ENCODE results near the gene TBC1D2B. TPM values are rescaled to one million over a fixed set of nuclear protein-coding genes. Genes with fewer than 3 reads are reported as not detected.
A peak's percentile ranks its signal among the peaks of the same experiment; 100 is the strongest.

The TBC1D2B gene
- total and polyA plus RNA-seq, 2 of the 4 experiments (the other 2 are of a cell fraction), result 17.7 to 28.3 TPM

DNA sequence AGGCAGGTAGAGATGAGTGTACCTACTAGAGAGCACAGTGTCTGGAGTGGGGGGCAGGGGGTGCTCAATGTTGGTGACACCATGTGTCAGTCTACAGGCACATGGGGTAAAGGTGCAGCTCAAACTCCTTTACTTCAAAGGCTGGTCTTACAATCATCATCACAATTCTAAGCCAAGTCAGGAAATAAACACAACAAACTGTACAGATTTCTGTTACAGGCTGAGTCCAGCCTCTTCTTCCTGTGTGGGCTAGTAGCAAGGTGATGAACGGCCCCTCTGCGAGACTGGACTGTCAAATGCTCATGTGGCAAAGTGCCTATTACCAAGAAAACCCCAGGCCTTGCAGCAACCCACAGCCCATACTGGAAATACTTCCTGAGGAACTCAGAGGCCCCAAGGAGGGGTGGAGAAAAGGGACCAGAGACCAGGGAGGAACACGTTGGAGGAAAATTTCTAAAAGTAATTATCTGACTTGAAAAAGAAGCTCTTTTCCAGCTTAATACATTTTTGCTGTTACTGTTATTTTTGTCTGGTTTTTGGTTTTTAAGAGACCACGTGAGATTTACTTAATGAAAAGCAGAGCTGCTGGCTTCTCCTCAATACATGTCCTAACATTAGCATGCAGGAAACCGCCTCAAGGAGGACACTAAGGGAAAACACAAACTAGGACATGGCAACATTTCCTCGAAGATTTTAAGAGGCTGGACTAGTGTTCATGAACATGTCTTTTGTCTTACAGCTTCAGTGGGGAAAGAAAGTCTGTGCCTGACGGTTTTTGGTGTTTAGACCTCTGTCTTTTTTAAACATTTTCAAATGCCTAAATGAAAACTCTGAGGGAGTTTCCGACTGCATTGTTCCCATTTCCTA is 29.5 kb downstream of the TBC1D2B start:
- TF ChIP-seq USF2 (IDR thresholded peaks at IDR 0.05; ENCODE audit: low read depth, low read length) (no peak), RCOR1 (IDR thresholded peaks at IDR 0.05; ENCODE audit: insufficient replicate concordance, low read length) (no peak), MXI1 (IDR thresholded peaks at IDR 0.05; ENCODE audit: borderline replicate concordance, low read depth, low read length) (no peak), CEBPB (IDR thresholded peaks at IDR 0.05; ENCODE audit: low read depth, low read length) (no peak), SMC3 (IDR thresholded peaks at IDR 0.05; ENCODE audit: low read depth, low read length) (no peak), POLR2A (IDR thresholded peaks at IDR 0.05; ENCODE audit: low read depth, low read length) (no peak), BHLHE40 (IDR thresholded peaks at IDR 0.05; ENCODE audit: low read depth, low read length) (no peak), RFX5 (IDR thresholded peaks at IDR 0.05; ENCODE audit: low read depth, low read length) (no peak)
- TF ChIP-seq, protein P1, sequence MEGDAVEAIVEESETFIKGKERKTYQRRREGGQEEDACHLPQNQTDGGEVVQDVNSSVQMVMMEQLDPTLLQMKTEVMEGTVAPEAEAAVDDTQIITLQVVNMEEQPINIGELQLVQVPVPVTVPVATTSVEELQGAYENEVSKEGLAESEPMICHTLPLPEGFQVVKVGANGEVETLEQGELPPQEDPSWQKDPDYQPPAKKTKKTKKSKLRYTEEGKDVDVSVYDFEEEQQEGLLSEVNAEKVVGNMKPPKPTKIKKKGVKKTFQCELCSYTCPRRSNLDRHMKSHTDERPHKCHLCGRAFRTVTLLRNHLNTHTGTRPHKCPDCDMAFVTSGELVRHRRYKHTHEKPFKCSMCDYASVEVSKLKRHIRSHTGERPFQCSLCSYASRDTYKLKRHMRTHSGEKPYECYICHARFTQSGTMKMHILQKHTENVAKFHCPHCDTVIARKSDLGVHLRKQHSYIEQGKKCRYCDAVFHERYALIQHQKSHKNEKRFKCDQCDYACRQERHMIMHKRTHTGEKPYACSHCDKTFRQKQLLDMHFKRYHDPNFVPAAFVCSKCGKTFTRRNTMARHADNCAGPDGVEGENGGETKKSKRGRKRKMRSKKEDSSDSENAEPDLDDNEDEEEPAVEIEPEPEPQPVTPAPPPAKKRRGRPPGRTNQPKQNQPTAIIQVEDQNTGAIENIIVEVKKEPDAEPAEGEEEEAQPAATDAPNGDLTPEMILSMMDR (conservative IDR thresholded peaks at IDR 0.05; ENCODE audit: low read depth, low read length), result no peak
- TF ChIP-seq, protein P2, sequence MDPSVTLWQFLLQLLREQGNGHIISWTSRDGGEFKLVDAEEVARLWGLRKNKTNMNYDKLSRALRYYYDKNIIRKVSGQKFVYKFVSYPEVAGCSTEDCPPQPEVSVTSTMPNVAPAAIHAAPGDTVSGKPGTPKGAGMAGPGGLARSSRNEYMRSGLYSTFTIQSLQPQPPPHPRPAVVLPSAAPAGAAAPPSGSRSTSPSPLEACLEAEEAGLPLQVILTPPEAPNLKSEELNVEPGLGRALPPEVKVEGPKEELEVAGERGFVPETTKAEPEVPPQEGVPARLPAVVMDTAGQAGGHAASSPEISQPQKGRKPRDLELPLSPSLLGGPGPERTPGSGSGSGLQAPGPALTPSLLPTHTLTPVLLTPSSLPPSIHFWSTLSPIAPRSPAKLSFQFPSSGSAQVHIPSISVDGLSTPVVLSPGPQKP (IDR thresholded peaks at IDR 0.05; ENCODE audit: borderline replicate concordance, low read depth, low read length), result no peak
- no CpG with 5 or more reads among the region's 8 CpGs for WGBS, 2 experiments (ENCODE audit: extremely low coverage in 2 of 2, insufficient read length in 1 of 2)
- intact Hi-C loops (cut with micrococcal nuclease), result loop anchor here (2.0 to 5.0 kb wide), 3 partner anchors 13 to 41 kb away; no protein-coding TSS in a partner anchor
- H3K23ac ChIP-seq (ENCODE audit: low read depth, low read length), result no peak overlapping the region
- no peak overlapping the region for H2BK20ac ChIP-seq (ENCODE audit: low read depth, low read length)
- peaks cover 36% of the 10 kb centered on the region for H3K4me1 ChIP-seq (ENCODE audit: control insufficient read depth, insufficient read depth, low read length)
- H4K91ac ChIP-seq (ENCODE audit: insufficient read depth, low read depth, low read length), result peak overlapping the region; percentile 49; the same call in 1 of the 2 replicates
- H3K18ac ChIP-seq (ENCODE audit: low read depth, low read length), result peak overlapping the region; percentile 26; the same call in 1 of the 2 replicates
- ChIA-PET CTCF (no interaction called here), POLR2A (ENCODE audit: unreplicated experiment) (no interaction called here)
- H2BK120ac ChIP-seq (ENCODE audit: low read depth, low read length), result peak overlapping the region; percentile 50
- H2AK5ac ChIP-seq (ENCODE audit: low read depth, low read length), result no peak overlapping the region; the same call in 1 of the 2 replicates
- H3K27me3 ChIP-seq (ENCODE audit: control insufficient read depth, insufficient read depth, low read length), result no peaks in the 10 kb centered on the region
- no peak overlapping the region for H2AFZ ChIP-seq (replicated peaks; ENCODE audit: low read length, poor library complexity)
- H4K8ac ChIP-seq (ENCODE audit: low read depth in 2 of 2, low read length in 2 of 2), result peak overlapping the region in 1 of 2 experiments; percentile 32; a peak in 2 of 4 replicates
- H4K5ac ChIP-seq (ENCODE audit: low read depth, low read length), result peak overlapping the region; percentile 19; the same call in 1 of the 2 replicates
- H3K4me2 ChIP-seq (ENCODE audit: low read depth, low read length), result no peak overlapping the region
- no peak overlapping the region for H3K4me3 ChIP-seq (ENCODE audit: insufficient read depth, low read depth, low read length)
- no peaks in the 10 kb centered on the region for H3K9me3 ChIP-seq (ENCODE audit: control insufficient read depth, insufficient read depth, low read length)
- 0 out of 2 replicates have a peak overlapping the region, but pooled peaks have one; percentile 1 for H3K27ac ChIP-seq (ENCODE audit: insufficient read depth, low read length)
- H4K20me1 ChIP-seq (ENCODE audit: insufficient read depth, low read length), result peaks cover 49% of the 10 kb centered on the region
- peak overlapping the region; percentile 65 for H3K4ac ChIP-seq (ENCODE audit: low read depth, low read length)
- peaks cover 32% of the 10 kb centered on the region for H3K9me1 ChIP-seq (ENCODE audit: insufficient read depth, low read length)
- in situ Hi-C loops (cut with MboI; ENCODE audit: low sequenced_read_pairs), result no loop called here
- dilution Hi-C loops (cut with HindIII; ENCODE audit: low sequenced_read_pairs, unreplicated experiment), result no loop called here
- H3K36me3 ChIP-seq (ENCODE audit: control insufficient read depth, insufficient read depth, low read length), result peaks cover 21% of the 10 kb centered on the region
- H2AK9ac ChIP-seq (replicated peaks; ENCODE audit: low read depth, low read length, poor library complexity), result no peak overlapping the region
- no peak overlapping the region for H2BK15ac ChIP-seq (ENCODE audit: low read depth, low read length)
- no peak overlapping the region for H3K9ac ChIP-seq (ENCODE audit: low read depth, low read length)
- peaks cover 28 to 78% of the 10 kb centered on the region in 2 experiments for H3K79me1 ChIP-seq (ENCODE audit: low read depth in 1 of 2, low read length in 2 of 2)
- peak overlapping the region; percentile 20; the same call in 1 of the 2 replicates for H3K14ac ChIP-seq (replicated peaks; ENCODE audit: low read depth, low read length)
- no TSS peak for BruUV-seq (replicated peaks)
- H2BK5ac ChIP-seq (ENCODE audit: low read depth, low read length, poor library complexity, severe bottlenecking), result no peak overlapping the region
- DNase-seq, result peak; percentile 77
- H3K56ac ChIP-seq (ENCODE audit: extremely low read depth, insufficient read depth, low read length), result no peak overlapping the region
- ATAC-seq (ENCODE audit: low read depth), result no peak

Data from IMR-90 (cell line).